SK-N-SH (cell line): Measurements from ENCODE around the gene SMIM8. TPM values are rescaled to one million over a fixed set of nuclear protein-coding genes. Genes with fewer than 3 reads are reported as not detected.

Experiments
- CTCF ChIA-PET: fragments of 300-600, 350-600 bp; formaldehyde crosslinking; extraction: SDS; loops from one replicate; lab custom pipeline; 2021; lab: Yijun Ruan, JAX
- POLR2A ChIA-PET: fragments of 350-600 bp; sonication (Branson Sonifier 250); formaldehyde crosslinking; extraction: SDS; loops from one replicate; lab custom pipeline; 2020; ENCODE audit warnings: antibody characterized with exemption, inconsistent platforms; lab: Yijun Ruan, JAX
- DNase-seq: peaks from one replicate; pipeline ENCODE4 v3.0.0; 2012
- H2AFZ ChIP-seq: fragments of 200-600 bp; sonication (generic); 2 replicates; pipeline ENCODE4 v1.8.1; 2016; ENCODE audit warnings: antibody characterized with exemption, mild to moderate bottlenecking, low read depth
- H3F3A ChIP-seq: fragments of 200-600 bp; sonication (generic); replicated peaks from 2 replicates; pipeline ENCODE3; 2016; ENCODE audit warnings: antibody characterized with exemption, mild to moderate bottlenecking; ENCODE audit not compliant: insufficient read depth
- H3K27ac ChIP-seq, 2 experiments: fragments of 200-500 bp in 1 of 2; fragments of 200-600 bp in 1 of 2; sonication (Bioruptor generic) in 1 of 2; sonication (generic), shearing (Covaris generic) in 1 of 2; 2 replicates each; pipeline versions ENCODE4 v1.5.1 to v1.6.1; 2014 to 2016; ENCODE audit warnings: low read depth in 2 of 2, inconsistent platforms in 1 of 2, low read length in 1 of 2, mild to moderate bottlenecking in 1 of 2, mixed read lengths in 1 of 2
- H3K27me3 ChIP-seq: fragments of 200-600 bp; sonication (generic), shearing (Covaris generic); 2 replicates; pipeline ENCODE4 v1.6.1; 2016; ENCODE audit warnings: mixed run types; ENCODE audit not compliant: insufficient read depth
- H3K36me3 ChIP-seq, 2 experiments: fragments of 200-500 bp in 1 of 2; fragments of 200-600 bp in 1 of 2; sonication (Bioruptor generic) in 1 of 2; sonication (generic) in 1 of 2; replicated peaks in 1 of 2; 2 replicates each; pipeline versions ENCODE3 to v1.5.1; 2014 to 2016; ENCODE audit warnings: low read length in 1 of 2, mild to moderate bottlenecking in 1 of 2; ENCODE audit not compliant: insufficient read depth in 2 of 2, control insufficient read depth in 1 of 2
- H3K4me1 ChIP-seq, 2 experiments: fragments of 200-500 bp in 1 of 2; fragments of 200-600 bp in 1 of 2; sonication (Bioruptor generic) in 1 of 2; sonication (generic), shearing (Covaris generic) in 1 of 2; 2 replicates each; pipeline versions ENCODE4 v1.5.1 to v1.6.1; 2014 to 2016; ENCODE audit warnings: low read depth in 1 of 2, low read length in 1 of 2, mixed run types in 1 of 2; ENCODE audit not compliant: insufficient read depth in 2 of 2, control insufficient read depth in 1 of 2
- H3K4me2 ChIP-seq: fragments of 200-600 bp; sonication (generic), shearing (Covaris generic); 2 replicates; pipeline ENCODE4 v1.6.1; 2017; ENCODE audit warnings: mixed run types
- H3K4me3 ChIP-seq, 2 experiments: fragments of 200-500 bp in 1 of 2; fragments of 200-600 bp in 1 of 2; sonication (Bioruptor generic) in 1 of 2; sonication (generic), shearing (Covaris generic) in 1 of 2; 2 replicates each; pipeline versions ENCODE4 v1.5.1 to v1.8.1; 2014 to 2016; ENCODE audit warnings: low read depth in 2 of 2, inconsistent platforms in 1 of 2, low read length in 1 of 2, mild to moderate bottlenecking in 1 of 2, mixed read lengths in 1 of 2, moderate library complexity in 1 of 2
- H3K79me2 ChIP-seq: fragments of 200-600 bp; sonication (generic); 2 replicates; pipeline ENCODE4 v1.8.1; 2017; ENCODE audit warnings: mild to moderate bottlenecking; ENCODE audit not compliant: insufficient read depth
- H3K9ac ChIP-seq: fragments of 200-600 bp; sonication (generic); 2 replicates; pipeline ENCODE4 v1.6.1; 2017; ENCODE audit warnings: mixed run types
- H3K9me2 ChIP-seq: fragments of 200-600 bp; sonication (generic); 2 replicates; pipeline ENCODE4 v1.6.1; 2017; ENCODE audit warnings: mixed run types
- H3K9me3 ChIP-seq: fragments of 200-600 bp; sonication (generic); 2 replicates; pipeline ENCODE4 v1.6.1; 2017; ENCODE audit warnings: mixed run types, mild to moderate bottlenecking, moderate library complexity
- H4K20me1 ChIP-seq: fragments of 200-600 bp; sonication (generic); 2 replicates; pipeline ENCODE4 v1.6.1; 2017; ENCODE audit warnings: mild to moderate bottlenecking, mixed run types; ENCODE audit not compliant: insufficient read depth
- CHD2 ChIP-seq: fragments of 150-350 bp; IDR thresholded peaks from 2 replicates; pipeline ENCODE4 v1.6.1; 2018; ENCODE audit warnings: low read length; ENCODE audit not compliant: partially characterized antibody
- EZH2phosphoT487 ChIP-seq: fragments of 200-600 bp; sonication (generic); IDR thresholded peaks from 2 replicates; pipeline ENCODE4 v1.6.1; 2017; ENCODE audit warnings: low read depth, mixed run types, mild to moderate bottlenecking, antibody characterized with exemption, moderate library complexity, borderline replicate concordance
- FOXM1 ChIP-seq: IDR thresholded peaks from 2 replicates; pipeline ENCODE4 v1.4.0; 2012; ENCODE audit warnings: low read depth, mild to moderate bottlenecking
- MEF2A ChIP-seq: IDR thresholded peaks from 2 replicates; pipeline ENCODE4 v1.4.0; 2012; ENCODE audit warnings: low read depth, borderline replicate concordance
- POLR2AphosphoS5 ChIP-seq: IDR thresholded peaks from 2 replicates; pipeline ENCODE4 v1.6.1; 2012; ENCODE audit warnings: low read depth, low read length
- RFX5 ChIP-seq: IDR thresholded peaks from 2 replicates; pipeline ENCODE4 v1.6.1; 2012; ENCODE audit warnings: mild to moderate bottlenecking, improper control_type of control experiment, low read length
- RXRA ChIP-seq: IDR thresholded peaks from 2 replicates; pipeline ENCODE4 v1.4.0; 2012; ENCODE audit warnings: low read depth, mild to moderate bottlenecking, borderline replicate concordance
- SIN3A ChIP-seq: IDR thresholded peaks from 2 replicates; pipeline ENCODE4 v1.6.1; 2012; ENCODE audit warnings: low read depth, mild to moderate bottlenecking, low read length, moderate library complexity, borderline replicate concordance
- SMC3 ChIP-seq: IDR thresholded peaks from 2 replicates; pipeline ENCODE4 v1.6.1; 2012; ENCODE audit warnings: low read depth, low read length, improper control_type of control experiment
- TEAD4 ChIP-seq: IDR thresholded peaks from 2 replicates; pipeline ENCODE4 v1.4.0; 2012; ENCODE audit warnings: mild to moderate bottlenecking, borderline replicate concordance; ENCODE audit not compliant: insufficient read depth
- WGBS: methylation state at CpG from one replicate; pipeline ENCODE4 v1.1.6; 2017; ENCODE audit warnings: low lambda C conversion rate; 5-methylcytosine and 5-hydroxymethylcytosine counted together
- polyA plus RNA-seq, 3 experiments: library from polyadenylated mRNA; depleted of rRNA; stranded (reverse); fragments of >200 nt; gene quantifications; 2 replicates each; pipeline ENCODE4 v1.2.3, GENCODE V29; 2012
- TF ChIP-seq, protein P1 (sequence below): IDR thresholded peaks from 2 replicates; pipeline ENCODE4; 2012
- TF ChIP-seq, protein P2 (sequence below): IDR thresholded peaks from 2 replicates; pipeline ENCODE4 v1.4.0; 2012; ENCODE audit warnings: low read depth, borderline replicate concordance

Gene SMIM8
- polyA plus RNA-seq, 1 of the 3 experiments (the other 2 are of a cell fraction) = 1.6 TPM

DNA sequence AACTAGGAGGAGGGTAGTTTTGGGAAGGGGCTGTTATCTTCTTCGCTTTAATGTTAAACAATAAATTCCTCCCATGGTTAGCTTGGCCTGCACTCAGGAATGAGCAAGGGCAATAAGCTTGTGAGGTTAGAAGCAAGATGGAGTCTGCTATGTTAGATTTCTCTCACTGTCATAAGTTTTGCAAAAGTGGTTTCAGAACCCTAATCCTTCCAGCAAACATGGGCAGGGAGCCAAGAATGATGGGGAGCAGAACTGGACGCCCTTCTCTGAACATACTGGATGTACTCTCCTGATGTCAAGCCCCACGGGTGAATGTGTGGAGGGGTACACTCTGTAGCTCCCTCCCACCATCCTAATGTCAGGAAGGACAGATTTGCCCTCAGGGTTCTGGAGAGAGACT, 44.5 kb downstream of the SMIM8 start:
- DNase-seq = no peak
- H3K4me3 ChIP-seq = no peak overlapping the region
- H3F3A ChIP-seq = no peaks in the 10 kb centered on the region
- ChIA-PET POLR2A (no interaction called here), CTCF (no interaction called here)
- no peaks in the 10 kb centered on the region; a peak in 2 of 4 replicates for H3K4me1 ChIP-seq
- no peaks in the 10 kb centered on the region for H4K20me1 ChIP-seq
- H3K36me3 ChIP-seq = no peaks in the 10 kb centered on the region
- no peaks in the 10 kb centered on the region for H3K27me3 ChIP-seq
- H2AFZ ChIP-seq = no peak overlapping the region
- H3K4me2 ChIP-seq = no peak overlapping the region
- no peaks in the 10 kb centered on the region for H3K9me3 ChIP-seq
- WGBS = 58% methylated on average over 3 of the region's 3 CpGs
- no peaks in the 10 kb centered on the region for H3K79me2 ChIP-seq
- no peaks in the 10 kb centered on the region for H3K9me2 ChIP-seq
- no peak for TF ChIP-seq RXRA
- TF ChIP-seq TEAD4 = no peak
- no peak for TF ChIP-seq CHD2
- no peak for TF ChIP-seq FOXM1
- TF ChIP-seq MEF2A = no peak
- TF ChIP-seq, all 33 proteins: peak for 0
- H3K27ac ChIP-seq = no peak overlapping the region
- no peak overlapping the region for H3K9ac ChIP-seq

DNA sequence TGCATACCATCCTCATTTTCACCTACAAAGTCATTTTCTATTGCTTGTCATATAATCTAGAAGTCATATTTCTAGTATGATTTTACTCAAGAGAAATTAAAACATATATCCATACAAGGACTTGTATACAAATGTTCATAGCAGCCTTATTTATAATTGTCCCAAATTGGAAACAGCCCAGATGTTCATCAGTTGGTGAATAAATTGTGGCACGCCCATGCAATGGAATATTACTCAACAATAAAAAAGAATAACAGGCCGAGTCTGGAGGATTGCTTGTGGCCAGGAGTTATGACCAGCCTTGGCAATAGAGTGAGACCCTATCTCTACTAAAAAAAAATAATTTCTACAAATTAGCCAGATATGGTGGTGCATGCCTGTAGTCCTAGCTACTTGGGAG, 51.0 kb downstream of the SMIM8 start:
- Histone ChIP-seq H3K27ac (no peak overlapping the region), H3K4me3 (no peak overlapping the region), H3K9me2 (no peaks in the 10 kb centered on the region), H3K27me3 (no peaks in the 10 kb centered on the region), H3K4me2 (no peak overlapping the region), H3K79me2 (no peaks in the 10 kb centered on the region), H3F3A (no peaks in the 10 kb centered on the region), H3K9me3 (no peaks in the 10 kb centered on the region), H3K9ac (no peak overlapping the region), H3K36me3 (no peaks in the 10 kb centered on the region), H2AFZ (no peak overlapping the region), H4K20me1 (no peaks in the 10 kb centered on the region), H3K4me1 (no peaks in the 10 kb centered on the region)
- ChIA-PET CTCF (no interaction called here), POLR2A (no interaction called here)
- 72% methylated on average over 2 of the region's 2 CpGs for WGBS
- TF ChIP-seq SMC3 (no peak), CHD2 (no peak), MEF2A (no peak), POLR2AphosphoS5 (no peak), SIN3A (no peak), EZH2phosphoT487 (no peak), RFX5 (no peak)
- TF ChIP-seq, protein P1, sequence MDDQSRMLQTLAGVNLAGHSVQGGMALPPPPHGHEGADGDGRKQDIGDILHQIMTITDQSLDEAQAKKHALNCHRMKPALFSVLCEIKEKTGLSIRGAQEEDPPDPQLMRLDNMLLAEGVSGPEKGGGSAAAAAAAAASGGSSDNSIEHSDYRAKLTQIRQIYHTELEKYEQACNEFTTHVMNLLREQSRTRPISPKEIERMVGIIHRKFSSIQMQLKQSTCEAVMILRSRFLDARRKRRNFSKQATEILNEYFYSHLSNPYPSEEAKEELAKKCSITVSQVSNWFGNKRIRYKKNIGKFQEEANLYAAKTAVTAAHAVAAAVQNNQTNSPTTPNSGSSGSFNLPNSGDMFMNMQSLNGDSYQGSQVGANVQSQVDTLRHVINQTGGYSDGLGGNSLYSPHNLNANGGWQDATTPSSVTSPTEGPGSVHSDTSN = no peak
- TF ChIP-seq, protein P2, sequence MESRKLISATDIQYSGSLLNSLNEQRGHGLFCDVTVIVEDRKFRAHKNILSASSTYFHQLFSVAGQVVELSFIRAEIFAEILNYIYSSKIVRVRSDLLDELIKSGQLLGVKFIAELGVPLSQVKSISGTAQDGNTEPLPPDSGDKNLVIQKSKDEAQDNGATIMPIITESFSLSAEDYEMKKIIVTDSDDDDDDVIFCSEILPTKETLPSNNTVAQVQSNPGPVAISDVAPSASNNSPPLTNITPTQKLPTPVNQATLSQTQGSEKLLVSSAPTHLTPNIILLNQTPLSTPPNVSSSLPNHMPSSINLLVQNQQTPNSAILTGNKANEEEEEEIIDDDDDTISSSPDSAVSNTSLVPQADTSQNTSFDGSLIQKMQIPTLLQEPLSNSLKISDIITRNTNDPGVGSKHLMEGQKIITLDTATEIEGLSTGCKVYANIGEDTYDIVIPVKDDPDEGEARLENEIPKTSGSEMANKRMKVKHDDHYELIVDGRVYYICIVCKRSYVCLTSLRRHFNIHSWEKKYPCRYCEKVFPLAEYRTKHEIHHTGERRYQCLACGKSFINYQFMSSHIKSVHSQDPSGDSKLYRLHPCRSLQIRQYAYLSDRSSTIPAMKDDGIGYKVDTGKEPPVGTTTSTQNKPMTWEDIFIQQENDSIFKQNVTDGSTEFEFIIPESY = no peak
- DNase-seq = no peak
